NCI-H1436 treated with DMSO at 0.1 percent for 48 hours (cell line): ENCODE data around the gene FGF21.
"Not testable (repeated sequence)": the region's sequence is repeated elsewhere in the genome, so short reads cannot be mapped to it uniquely, and the experiment has no call there.

ENCODE experiments used
- DNase-seq: peaks from one replicate; lab custom pipeline; 2025; lab: John Stamatoyannopoulos, UW

The FGF21 gene

GRCh38 chr19:48787331-48787730 is 32.0 kb downstream of the FGF21 start:
- not testable (repeated sequence) for DNase-seq

- no peak for DNase-seq
Measured at GRCh38 chr19:48793271-48793670, 37.9 kb downstream of the FGF21 start.

GRCh38 chr19:48794291-48794690 is 39.0 kb downstream of the FGF21 start:
- no peak for DNase-seq

GRCh38 chr19:48795055-48795684 is 39.8 kb downstream of the FGF21 start:
- DNase-seq = no peak

- no peak for DNase-seq
Measured at GRCh38 chr19:48795685-48796070, 40.4 kb downstream of the FGF21 start.

- no peak for DNase-seq
Measured at GRCh38 chr19:48796298-48797083, 41.2 kb downstream of the FGF21 start.

GRCh38 chr19:48797103-48797502 is 41.8 kb downstream of the FGF21 start:
- DNase-seq = no peak

GRCh38 chr19:48798937-48799336 is 43.6 kb downstream of the FGF21 start:
- DNase-seq = no peak

GRCh38 chr19:48799358-48800300 is 44.3 kb downstream of the FGF21 start:
- no peak for DNase-seq

GRCh38 chr19:48802623-48803022 is 47.3 kb downstream of the FGF21 start:
- no peak for DNase-seq

GRCh38 chr19:48804496-48804895 is 49.2 kb downstream of the FGF21 start:
- no peak for DNase-seq

- DNase-seq = no peak
Measured at GRCh38 chr19:48805452-48805851, 50.1 kb downstream of the FGF21 start.

GRCh38 chr19:48806518-48806817 is 51.1 kb downstream of the FGF21 start:
- DNase-seq = no peak

GRCh38 chr19:48806818-48807589 is 51.7 kb downstream of the FGF21 start:
- no peak for DNase-seq

- no peak for DNase-seq
Measured at GRCh38 chr19:48807590-48808308, 52.4 kb downstream of the FGF21 start.
